ENCODE results near the gene RBMS3. TPM values are rescaled to one million over a fixed set of nuclear protein-coding genes. Genes with fewer than 3 reads are reported as not detected.

RBMS3 gene
- total and polyA plus RNA-seq, 2 experiments from 2014 or later = 34.9 to 37.1 TPM

GRCh38 chr3:29263476-29263875, 17.4 kb upstream of the RBMS3 start:
- H3K36me3 ChIP-seq (replicated peaks; ENCODE audit: insufficient read depth, low read depth) = no peaks in the 10 kb centered on the region
- H3K4me2 ChIP-seq = no peak overlapping the region
- H4K20me1 ChIP-seq (ENCODE audit: insufficient read depth, poor library complexity, severe bottlenecking) = no peaks in the 10 kb centered on the region
- no peaks in the 10 kb centered on the region for H3K79me2 ChIP-seq
- peaks cover 4% of the 10 kb centered on the region for H3K4me1 ChIP-seq (ENCODE audit: insufficient read depth)
- no peaks in the 10 kb centered on the region for H3K27me3 ChIP-seq
- H2AFZ ChIP-seq = no peak overlapping the region
- no peaks in the 10 kb centered on the region for H3K9me2 ChIP-seq (replicated peaks; ENCODE audit: insufficient read depth)
- WGBS (ENCODE audit: low lambda C conversion rate, missing lambda C conversion rate) = 70% methylated on average over 4 of the region's 4 CpGs
- no peaks in the 10 kb centered on the region for H3K9me3 ChIP-seq (ENCODE audit: low read depth)
- H3K4me3 ChIP-seq = no peak overlapping the region
- peak overlapping the region; percentile 71 for H3K27ac ChIP-seq
- no peak for TF ChIP-seq EZH2phosphoT487 (IDR thresholded peaks at IDR 0.05; ENCODE audit: low read depth, severe bottlenecking, unreplicated experiment)
- TF ChIP-seq, protein P1, sequence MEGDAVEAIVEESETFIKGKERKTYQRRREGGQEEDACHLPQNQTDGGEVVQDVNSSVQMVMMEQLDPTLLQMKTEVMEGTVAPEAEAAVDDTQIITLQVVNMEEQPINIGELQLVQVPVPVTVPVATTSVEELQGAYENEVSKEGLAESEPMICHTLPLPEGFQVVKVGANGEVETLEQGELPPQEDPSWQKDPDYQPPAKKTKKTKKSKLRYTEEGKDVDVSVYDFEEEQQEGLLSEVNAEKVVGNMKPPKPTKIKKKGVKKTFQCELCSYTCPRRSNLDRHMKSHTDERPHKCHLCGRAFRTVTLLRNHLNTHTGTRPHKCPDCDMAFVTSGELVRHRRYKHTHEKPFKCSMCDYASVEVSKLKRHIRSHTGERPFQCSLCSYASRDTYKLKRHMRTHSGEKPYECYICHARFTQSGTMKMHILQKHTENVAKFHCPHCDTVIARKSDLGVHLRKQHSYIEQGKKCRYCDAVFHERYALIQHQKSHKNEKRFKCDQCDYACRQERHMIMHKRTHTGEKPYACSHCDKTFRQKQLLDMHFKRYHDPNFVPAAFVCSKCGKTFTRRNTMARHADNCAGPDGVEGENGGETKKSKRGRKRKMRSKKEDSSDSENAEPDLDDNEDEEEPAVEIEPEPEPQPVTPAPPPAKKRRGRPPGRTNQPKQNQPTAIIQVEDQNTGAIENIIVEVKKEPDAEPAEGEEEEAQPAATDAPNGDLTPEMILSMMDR (IDR thresholded peaks at IDR 0.05; ENCODE audit: poor library complexity) = no peak
- TF ChIP-seq EZH2 (IDR thresholded peaks at IDR 0.05; ENCODE audit: borderline replicate concordance) = no peak
- peak; percentile 54 for DNase-seq (ENCODE audit: low spot score)

DNA sequence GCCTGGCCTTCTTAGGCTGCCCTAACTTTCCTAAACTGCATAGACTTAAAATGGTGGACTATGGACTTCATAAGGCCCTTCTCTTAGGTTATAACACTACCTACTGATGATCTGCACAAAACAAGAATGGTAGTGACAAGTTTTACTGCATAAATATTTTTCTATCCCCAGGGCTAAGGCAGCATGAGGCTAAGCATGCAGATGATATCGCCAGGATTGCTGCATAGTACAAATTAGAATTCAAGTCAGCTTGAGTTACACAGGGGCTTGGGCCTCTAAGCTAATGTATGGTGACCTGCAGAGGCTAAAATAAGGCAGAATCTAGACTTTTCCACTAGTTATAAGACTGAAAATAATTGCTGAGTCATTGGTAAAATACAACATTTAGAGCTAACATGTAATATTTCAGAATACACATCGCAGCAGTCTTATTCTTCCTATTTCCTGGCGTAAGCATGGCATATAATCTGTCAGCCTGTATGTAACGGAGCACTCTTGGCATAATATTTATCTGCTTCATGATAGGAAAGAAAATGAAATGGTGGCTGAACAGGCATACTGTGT, 15.3 kb upstream of the RBMS3 start:
- Histone ChIP-seq H3K27ac (no peak overlapping the region), H3K27me3 (no peaks in the 10 kb centered on the region), H3K79me2 (no peaks in the 10 kb centered on the region), H3K4me3 (no peak overlapping the region), H3K9me3 (ENCODE audit: low read depth) (no peaks in the 10 kb centered on the region), H3K9me2 (replicated peaks; ENCODE audit: insufficient read depth) (no peaks in the 10 kb centered on the region), H3K4me2 (no peak overlapping the region), H2AFZ (no peak overlapping the region), H4K20me1 (ENCODE audit: insufficient read depth, poor library complexity, severe bottlenecking) (no peaks in the 10 kb centered on the region), H3K4me1 (ENCODE audit: insufficient read depth) (peaks cover 4% of the 10 kb centered on the region), H3K36me3 (replicated peaks; ENCODE audit: insufficient read depth, low read depth) (no peaks in the 10 kb centered on the region)
- DNase-seq (ENCODE audit: low spot score) = no peak
- WGBS (ENCODE audit: low lambda C conversion rate, missing lambda C conversion rate) = 95% methylated on average over 4 of the region's 4 CpGs
- TF ChIP-seq, protein P1 (IDR thresholded peaks at IDR 0.05; ENCODE audit: poor library complexity) = no peak
- no peak for TF ChIP-seq EZH2phosphoT487 (IDR thresholded peaks at IDR 0.05; ENCODE audit: low read depth, severe bottlenecking, unreplicated experiment)
- TF ChIP-seq EZH2 (IDR thresholded peaks at IDR 0.05; ENCODE audit: borderline replicate concordance) = no peak

DNA sequence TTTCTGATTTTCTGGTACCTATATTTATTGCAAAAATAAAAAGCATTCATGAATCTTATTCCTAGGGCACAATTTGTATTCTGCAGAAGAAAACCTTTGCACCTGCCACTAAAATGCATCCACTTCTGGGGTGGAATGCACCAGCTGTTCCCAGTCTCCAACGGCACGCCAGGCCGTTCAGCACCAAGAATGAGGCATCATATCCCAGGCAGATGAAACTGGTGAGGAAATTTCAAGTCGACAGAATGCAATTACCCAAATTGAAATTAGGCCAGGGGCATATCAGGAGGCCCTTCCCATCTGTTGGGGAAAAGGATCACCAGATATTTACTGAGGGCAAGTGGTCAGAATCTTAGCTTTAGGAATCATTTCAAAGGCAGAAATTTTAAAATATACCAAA, 13.6 kb upstream of the RBMS3 start:
- no peak overlapping the region for H3K27ac ChIP-seq
- H3K4me3 ChIP-seq = no peak overlapping the region
- DNase-seq (ENCODE audit: low spot score) = no peak
- 84% methylated on average over 4 of the region's 4 CpGs for WGBS (ENCODE audit: low lambda C conversion rate, missing lambda C conversion rate)
- H2AFZ ChIP-seq = no peak overlapping the region
- H3K4me1 ChIP-seq (ENCODE audit: insufficient read depth) = peaks cover 4% of the 10 kb centered on the region
- H3K36me3 ChIP-seq (replicated peaks; ENCODE audit: insufficient read depth, low read depth) = no peaks in the 10 kb centered on the region
- TF ChIP-seq EZH2 (IDR thresholded peaks at IDR 0.05; ENCODE audit: borderline replicate concordance) (no peak), EZH2phosphoT487 (IDR thresholded peaks at IDR 0.05; ENCODE audit: low read depth, severe bottlenecking, unreplicated experiment) (no peak)
- TF ChIP-seq, protein P1 (IDR thresholded peaks at IDR 0.05; ENCODE audit: poor library complexity) = no peak
- no peaks in the 10 kb centered on the region for H4K20me1 ChIP-seq (ENCODE audit: insufficient read depth, poor library complexity, severe bottlenecking)
- H3K9me3 ChIP-seq (ENCODE audit: low read depth) = no peaks in the 10 kb centered on the region
- no peaks in the 10 kb centered on the region for H3K79me2 ChIP-seq
- H3K27me3 ChIP-seq = no peaks in the 10 kb centered on the region
- no peak overlapping the region for H3K4me2 ChIP-seq
- H3K9me2 ChIP-seq (replicated peaks; ENCODE audit: insufficient read depth) = no peaks in the 10 kb centered on the region

All from hepatocyte (in vitro differentiated cells).